ENCODE data around the gene GOLGA8B. TPM values are rescaled to one million over a fixed set of nuclear protein-coding genes. Genes with fewer than 3 reads are reported as not detected.

The GOLGA8B gene
- total and polyA plus RNA-seq, 2 of the 8 experiments (the other 6 are each of a cell fraction or from before 2014, with no cell fraction given): 14.1 to 23.3 TPM

- TF ChIP-seq, protein P1, sequence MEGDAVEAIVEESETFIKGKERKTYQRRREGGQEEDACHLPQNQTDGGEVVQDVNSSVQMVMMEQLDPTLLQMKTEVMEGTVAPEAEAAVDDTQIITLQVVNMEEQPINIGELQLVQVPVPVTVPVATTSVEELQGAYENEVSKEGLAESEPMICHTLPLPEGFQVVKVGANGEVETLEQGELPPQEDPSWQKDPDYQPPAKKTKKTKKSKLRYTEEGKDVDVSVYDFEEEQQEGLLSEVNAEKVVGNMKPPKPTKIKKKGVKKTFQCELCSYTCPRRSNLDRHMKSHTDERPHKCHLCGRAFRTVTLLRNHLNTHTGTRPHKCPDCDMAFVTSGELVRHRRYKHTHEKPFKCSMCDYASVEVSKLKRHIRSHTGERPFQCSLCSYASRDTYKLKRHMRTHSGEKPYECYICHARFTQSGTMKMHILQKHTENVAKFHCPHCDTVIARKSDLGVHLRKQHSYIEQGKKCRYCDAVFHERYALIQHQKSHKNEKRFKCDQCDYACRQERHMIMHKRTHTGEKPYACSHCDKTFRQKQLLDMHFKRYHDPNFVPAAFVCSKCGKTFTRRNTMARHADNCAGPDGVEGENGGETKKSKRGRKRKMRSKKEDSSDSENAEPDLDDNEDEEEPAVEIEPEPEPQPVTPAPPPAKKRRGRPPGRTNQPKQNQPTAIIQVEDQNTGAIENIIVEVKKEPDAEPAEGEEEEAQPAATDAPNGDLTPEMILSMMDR (IDR thresholded peaks at IDR 0.05; ENCODE audit: control extremely low read depth in 1 of 3, insufficient read depth in 1 of 3, low read depth in 1 of 3, low read length in 3 of 3): no peak
- TF ChIP-seq TBP (IDR thresholded peaks at IDR 0.05; ENCODE audit: low read depth, low read length) (no peak), RBBP5 (IDR thresholded peaks at IDR 0.05; ENCODE audit: borderline replicate concordance, low read depth, low read length) (no peak)
These were observed 36.7 kb upstream of the GOLGA8B start (continued) for GRCh38 chr15:34620142-34620541.
